ENCODE data around the gene MYD88. TPM values are rescaled to one million over a fixed set of nuclear protein-coding genes. Genes with fewer than 3 reads are reported as not detected.

Gene MYD88
- total RNA-seq, 1 donor from 2014 or later = 55.8 TPM

DNA sequence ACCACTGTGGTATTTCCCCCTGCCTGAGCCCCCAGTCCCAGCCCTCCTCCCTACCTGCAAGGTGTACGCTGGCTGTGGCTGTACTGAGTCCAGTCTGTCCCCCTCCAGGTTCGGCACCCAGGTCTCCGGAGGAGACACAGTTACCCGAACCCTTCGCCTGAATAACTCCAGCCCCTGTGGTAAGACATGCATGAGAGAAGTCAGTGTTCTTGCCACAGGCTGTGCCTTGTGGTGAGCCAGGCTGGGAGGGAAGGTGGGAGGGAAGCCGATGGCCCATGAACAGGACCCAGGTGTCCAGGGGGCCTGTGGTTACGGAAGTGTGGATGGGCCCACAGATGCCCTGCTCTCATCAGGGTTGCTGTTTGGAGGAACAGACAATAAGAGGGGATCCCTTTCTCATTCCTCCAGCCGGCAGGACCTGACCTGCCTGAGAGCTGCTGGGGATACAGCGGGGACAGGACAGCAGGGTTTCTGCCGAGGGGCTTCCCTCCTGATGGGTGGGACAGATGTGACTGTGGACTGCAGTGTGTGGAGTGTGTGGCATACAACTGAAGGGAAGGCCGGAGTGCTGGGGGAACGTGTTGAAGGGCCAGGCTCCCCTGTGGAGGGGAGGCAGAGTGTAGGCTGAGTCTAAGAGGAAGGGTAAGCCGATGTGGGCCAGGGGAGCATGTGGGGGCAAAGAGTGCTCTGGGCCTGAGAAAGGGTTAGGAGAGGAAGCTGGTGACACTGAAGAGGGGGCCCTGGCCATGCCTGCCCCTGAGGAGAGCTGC lies 23.4 kb upstream of the MYD88 start:
- no peaks in the 10 kb centered on the region for H3K9me3 ChIP-seq (ENCODE audit: insufficient read depth, low read depth, low read length)
- Mint-ChIP-seq H3K4me1 (ENCODE audit: low read depth, unreplicated experiment) (no peaks in the 10 kb centered on the region), H3K27me3 (ENCODE audit: low read depth, unreplicated experiment) (peaks cover 17% of the 10 kb centered on the region), H3K9me3 (ENCODE audit: unreplicated experiment) (peaks cover 2% of the 10 kb centered on the region), H3K4me3 (ENCODE audit: unreplicated experiment) (no peak overlapping the region), H3K36me3 (ENCODE audit: low read depth, unreplicated experiment) (peaks cover 11% of the 10 kb centered on the region), H3K27ac (ENCODE audit: unreplicated experiment) (no peak overlapping the region)
- no peak for TF ChIP-seq EZH2 (IDR thresholded peaks at IDR 0.05; ENCODE audit: insufficient read depth, low read length)
- TF ChIP-seq, protein P1, sequence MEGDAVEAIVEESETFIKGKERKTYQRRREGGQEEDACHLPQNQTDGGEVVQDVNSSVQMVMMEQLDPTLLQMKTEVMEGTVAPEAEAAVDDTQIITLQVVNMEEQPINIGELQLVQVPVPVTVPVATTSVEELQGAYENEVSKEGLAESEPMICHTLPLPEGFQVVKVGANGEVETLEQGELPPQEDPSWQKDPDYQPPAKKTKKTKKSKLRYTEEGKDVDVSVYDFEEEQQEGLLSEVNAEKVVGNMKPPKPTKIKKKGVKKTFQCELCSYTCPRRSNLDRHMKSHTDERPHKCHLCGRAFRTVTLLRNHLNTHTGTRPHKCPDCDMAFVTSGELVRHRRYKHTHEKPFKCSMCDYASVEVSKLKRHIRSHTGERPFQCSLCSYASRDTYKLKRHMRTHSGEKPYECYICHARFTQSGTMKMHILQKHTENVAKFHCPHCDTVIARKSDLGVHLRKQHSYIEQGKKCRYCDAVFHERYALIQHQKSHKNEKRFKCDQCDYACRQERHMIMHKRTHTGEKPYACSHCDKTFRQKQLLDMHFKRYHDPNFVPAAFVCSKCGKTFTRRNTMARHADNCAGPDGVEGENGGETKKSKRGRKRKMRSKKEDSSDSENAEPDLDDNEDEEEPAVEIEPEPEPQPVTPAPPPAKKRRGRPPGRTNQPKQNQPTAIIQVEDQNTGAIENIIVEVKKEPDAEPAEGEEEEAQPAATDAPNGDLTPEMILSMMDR (IDR thresholded peaks at IDR 0.05; ENCODE audit: insufficient read depth, low read depth, low read length) = no peak
- no peak overlapping the region for H2AFZ ChIP-seq (ENCODE audit: low read depth, low read length)
- H3K4me2 ChIP-seq (ENCODE audit: low read length) = no peak overlapping the region
- H3K27ac ChIP-seq (ENCODE audit: low read depth, low read length) = no peak overlapping the region
- no peak overlapping the region for H3K9ac ChIP-seq (ENCODE audit: low read length)
- no peaks in the 10 kb centered on the region for H3K4me1 ChIP-seq (ENCODE audit: insufficient read depth, low read length)
- H4K20me1 ChIP-seq (ENCODE audit: insufficient read depth, low read length) = peaks cover 3% of the 10 kb centered on the region
- H3K36me3 ChIP-seq (ENCODE audit: insufficient read depth, low read length) = no peaks in the 10 kb centered on the region
- H3K79me2 ChIP-seq (ENCODE audit: insufficient read depth, low read length) = no peaks in the 10 kb centered on the region
- H3K27me3 ChIP-seq (ENCODE audit: insufficient read depth, low read length) = no peaks in the 10 kb centered on the region
- H3K4me3 ChIP-seq (ENCODE audit: insufficient read depth, low read depth, low read length) = no peak overlapping the region
- DNase-seq (ENCODE audit: low read depth) (no peak), FAIRE-seq (no peak)

DNA sequence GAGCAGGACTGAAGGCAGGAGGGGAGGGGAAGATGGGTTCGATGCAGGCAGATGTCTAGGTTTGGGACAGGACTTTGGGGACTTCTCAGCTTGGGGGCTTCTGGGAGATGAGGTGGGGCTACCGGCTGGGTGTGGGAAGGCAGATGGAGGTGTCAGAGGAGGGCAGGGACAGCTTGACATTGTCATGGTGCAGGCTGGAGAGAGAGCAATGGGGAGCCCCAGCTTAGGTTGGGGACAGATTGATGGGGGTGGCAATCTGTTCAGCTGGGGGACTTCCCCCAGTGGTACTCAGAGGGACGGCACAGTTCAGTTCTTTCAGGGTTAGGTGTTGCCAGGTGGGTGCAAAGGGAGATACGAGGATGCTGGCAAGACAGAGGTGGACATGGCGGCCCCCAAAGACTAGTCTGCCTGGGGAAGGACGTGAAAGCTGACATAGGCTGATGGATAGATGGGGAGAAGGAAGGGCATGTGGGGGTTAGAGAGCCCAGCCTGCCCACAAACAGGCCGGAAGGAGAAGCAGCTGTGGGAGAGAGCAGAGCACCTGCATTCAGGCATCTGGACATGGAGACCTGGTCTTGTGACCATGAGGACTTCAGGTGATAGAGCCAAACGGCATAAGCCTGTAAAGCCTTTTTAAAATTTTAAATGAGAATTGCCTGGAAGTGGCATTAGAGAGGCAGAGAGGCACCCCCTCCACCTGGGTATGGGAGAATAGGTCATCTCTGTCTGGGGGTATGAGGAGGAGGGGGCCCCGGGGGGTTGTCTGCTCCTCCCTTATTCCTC lies 22.6 kb upstream of the MYD88 start:
- no peak overlapping the region for H3K4me2 ChIP-seq (ENCODE audit: low read length)
- Mint-ChIP-seq H3K27ac (ENCODE audit: unreplicated experiment) (peak overlapping the region; percentile 16), H3K4me1 (ENCODE audit: low read depth, unreplicated experiment) (no peaks in the 10 kb centered on the region), H3K36me3 (ENCODE audit: low read depth, unreplicated experiment) (peaks cover 11% of the 10 kb centered on the region), H3K27me3 (ENCODE audit: low read depth, unreplicated experiment) (peaks cover 14% of the 10 kb centered on the region), H3K4me3 (ENCODE audit: unreplicated experiment) (no peak overlapping the region), H3K9me3 (ENCODE audit: unreplicated experiment) (peaks cover 2% of the 10 kb centered on the region)
- no peaks in the 10 kb centered on the region for H3K9me3 ChIP-seq (ENCODE audit: insufficient read depth, low read depth, low read length)
- H3K4me1 ChIP-seq (ENCODE audit: insufficient read depth, low read length) = no peaks in the 10 kb centered on the region
- no peak overlapping the region for H3K27ac ChIP-seq (ENCODE audit: low read depth, low read length)
- H3K27me3 ChIP-seq (ENCODE audit: insufficient read depth, low read length) = no peaks in the 10 kb centered on the region
- TF ChIP-seq EZH2 (IDR thresholded peaks at IDR 0.05; ENCODE audit: insufficient read depth, low read length) = no peak
- TF ChIP-seq, protein P1 (IDR thresholded peaks at IDR 0.05; ENCODE audit: insufficient read depth, low read depth, low read length) = no peak
- no peaks in the 10 kb centered on the region for H3K79me2 ChIP-seq (ENCODE audit: insufficient read depth, low read length)
- H2AFZ ChIP-seq (ENCODE audit: low read depth, low read length) = no peak overlapping the region
- peaks cover 3% of the 10 kb centered on the region for H4K20me1 ChIP-seq (ENCODE audit: insufficient read depth, low read length)
- FAIRE-seq (no peak), DNase-seq (ENCODE audit: low read depth) (no peak)
- no peak overlapping the region for H3K4me3 ChIP-seq (ENCODE audit: insufficient read depth, low read depth, low read length)
- no peaks in the 10 kb centered on the region for H3K36me3 ChIP-seq (ENCODE audit: insufficient read depth, low read length)
- no peak overlapping the region for H3K9ac ChIP-seq (ENCODE audit: low read length)

Measured in astrocyte (in vitro differentiated cells and primary cell).